ENCODE measurements around the gene GDPGP1. TPM values are rescaled to one million over a fixed set of nuclear protein-coding genes. Genes with fewer than 3 reads are reported as not detected.
"Not testable (repeated sequence)": the region's sequence is repeated elsewhere in the genome, so short reads cannot be mapped to it uniquely, and the experiment has no call there.

Gene GDPGP1
- total and polyA plus RNA-seq, 2 of the 4 experiments (the other 2 are of a cell fraction) = 2.3 to 4.1 TPM

GRCh38 chr15:90278467-90278866 lies 44.5 kb downstream of the GDPGP1 start:
- H4K20me1 ChIP-seq (ENCODE audit: insufficient read depth, low read length); H3K27ac ChIP-seq (ENCODE audit: insufficient read depth, low read length); H3K4me2 ChIP-seq (ENCODE audit: low read depth, low read length); H2AK5ac ChIP-seq (ENCODE audit: low read depth, low read length); H3K9me1 ChIP-seq (ENCODE audit: insufficient read depth, low read length); H2BK20ac ChIP-seq (ENCODE audit: low read depth, low read length); DNase-seq; H3K4me3 ChIP-seq (ENCODE audit: insufficient read depth, low read depth, low read length); H3K56ac ChIP-seq (ENCODE audit: extremely low read depth, insufficient read depth, low read length); H2BK5ac ChIP-seq (ENCODE audit: low read depth, low read length, poor library complexity, severe bottlenecking); H4K8ac ChIP-seq (ENCODE audit: low read depth in 2 of 2, low read length in 2 of 2); H3K18ac ChIP-seq (ENCODE audit: low read depth, low read length); H2BK120ac ChIP-seq (ENCODE audit: low read depth, low read length); H3K27me3 ChIP-seq (ENCODE audit: control insufficient read depth, insufficient read depth, low read length); H3K4ac ChIP-seq (ENCODE audit: low read depth, low read length); intact Hi-C loops (cut with micrococcal nuclease); H3K9me3 ChIP-seq (ENCODE audit: control insufficient read depth, insufficient read depth, low read length); H2AK9ac ChIP-seq (replicated peaks; ENCODE audit: low read depth, low read length, poor library complexity); CTCF ChIA-PET; dilution Hi-C loops (cut with HindIII; ENCODE audit: low sequenced_read_pairs, unreplicated experiment); ATAC-seq (ENCODE audit: low read depth); POLR2A ChIA-PET (ENCODE audit: unreplicated experiment); H2BK15ac ChIP-seq (ENCODE audit: low read depth, low read length); H4K91ac ChIP-seq (ENCODE audit: insufficient read depth, low read depth, low read length); BruUV-seq (replicated peaks); H2AFZ ChIP-seq (replicated peaks; ENCODE audit: low read length, poor library complexity); in situ Hi-C loops (cut with MboI; ENCODE audit: low sequenced_read_pairs); H4K5ac ChIP-seq (ENCODE audit: low read depth, low read length); H3K23ac ChIP-seq (ENCODE audit: low read depth, low read length); H3K9ac ChIP-seq (ENCODE audit: low read depth, low read length); H3K4me1 ChIP-seq (ENCODE audit: control insufficient read depth, insufficient read depth, low read length); H3K14ac ChIP-seq (replicated peaks; ENCODE audit: low read depth, low read length): not testable (repeated sequence)
- WGBS, 2 experiments (ENCODE audit: extremely low coverage in 2 of 2, insufficient read length in 1 of 2) = 92% methylated on average over 5 of the region's 12 CpGs; no CpG with 5 or more reads in 1 of the 2 experiments
- H3K36me3 ChIP-seq (ENCODE audit: control insufficient read depth, insufficient read depth, low read length) = peaks cover 12% of the 10 kb centered on the region
- peaks cover 3 to 10% of the 10 kb centered on the region in 2 experiments; a peak in 1 of 4 replicates for H3K79me1 ChIP-seq (ENCODE audit: low read depth in 1 of 2, low read length in 2 of 2)

GRCh38 chr15:90280743-90281142 lies 46.7 kb downstream of the GDPGP1 start:
- H3K23ac ChIP-seq (ENCODE audit: low read depth, low read length); H3K27ac ChIP-seq (ENCODE audit: insufficient read depth, low read length); H4K8ac ChIP-seq (ENCODE audit: low read depth in 2 of 2, low read length in 2 of 2); H2BK15ac ChIP-seq (ENCODE audit: low read depth, low read length); H3K56ac ChIP-seq (ENCODE audit: extremely low read depth, insufficient read depth, low read length); POLR2A ChIA-PET (ENCODE audit: unreplicated experiment); H3K79me1 ChIP-seq (ENCODE audit: low read depth in 1 of 2, low read length in 2 of 2); H2AK9ac ChIP-seq (replicated peaks; ENCODE audit: low read depth, low read length, poor library complexity); H3K9me1 ChIP-seq (ENCODE audit: insufficient read depth, low read length); H2BK5ac ChIP-seq (ENCODE audit: low read depth, low read length, poor library complexity, severe bottlenecking); H4K20me1 ChIP-seq (ENCODE audit: insufficient read depth, low read length); DNase-seq; H3K9me3 ChIP-seq (ENCODE audit: control insufficient read depth, insufficient read depth, low read length); H2AK5ac ChIP-seq (ENCODE audit: low read depth, low read length); H3K4me2 ChIP-seq (ENCODE audit: low read depth, low read length); H4K91ac ChIP-seq (ENCODE audit: insufficient read depth, low read depth, low read length); H3K27me3 ChIP-seq (ENCODE audit: control insufficient read depth, insufficient read depth, low read length); H2BK20ac ChIP-seq (ENCODE audit: low read depth, low read length); H2BK120ac ChIP-seq (ENCODE audit: low read depth, low read length); H3K4ac ChIP-seq (ENCODE audit: low read depth, low read length); dilution Hi-C loops (cut with HindIII; ENCODE audit: low sequenced_read_pairs, unreplicated experiment); H3K9ac ChIP-seq (ENCODE audit: low read depth, low read length); H4K5ac ChIP-seq (ENCODE audit: low read depth, low read length); H3K36me3 ChIP-seq (ENCODE audit: control insufficient read depth, insufficient read depth, low read length); H3K18ac ChIP-seq (ENCODE audit: low read depth, low read length); H3K4me3 ChIP-seq (ENCODE audit: insufficient read depth, low read depth, low read length); in situ Hi-C loops (cut with MboI; ENCODE audit: low sequenced_read_pairs); BruUV-seq (replicated peaks); H3K14ac ChIP-seq (replicated peaks; ENCODE audit: low read depth, low read length); ATAC-seq (ENCODE audit: low read depth); intact Hi-C loops (cut with micrococcal nuclease); CTCF ChIA-PET; H2AFZ ChIP-seq (replicated peaks; ENCODE audit: low read length, poor library complexity); H3K4me1 ChIP-seq (ENCODE audit: control insufficient read depth, insufficient read depth, low read length): not testable (repeated sequence)
- no CpG with 5 or more reads among the region's 5 CpGs for WGBS, 2 experiments (ENCODE audit: extremely low coverage in 2 of 2, insufficient read length in 1 of 2)
